Keratinocyte (primary cell): ENCODE data around the gene SOX1.

ENCODE experiments used
- CTCF ChIP-seq, 3 experiments: IDR thresholded peaks in 1 of 3; conservative IDR thresholded peaks in 1 of 3; optimal IDR thresholded peaks in 1 of 3; 2 replicates in 2 of 3; 3 replicates in 1 of 3; pipeline versions ENCODE3 to v1.5.1; 2011; ENCODE audit warnings: low read length in 3 of 3, mild to moderate bottlenecking in 3 of 3, moderate library complexity in 2 of 3, control low read depth in 1 of 3, inconsistent platforms in 1 of 3; ENCODE audit not compliant: insufficient read depth in 2 of 3; ENCODE audit errors: extremely low read depth in 1 of 3
- EZH2 ChIP-seq: IDR thresholded peaks from one replicate; pipeline ENCODE4 v1.6.1; 2012; ENCODE audit warnings: inconsistent platforms, mild to moderate bottlenecking, low read length, moderate library complexity

DNA sequence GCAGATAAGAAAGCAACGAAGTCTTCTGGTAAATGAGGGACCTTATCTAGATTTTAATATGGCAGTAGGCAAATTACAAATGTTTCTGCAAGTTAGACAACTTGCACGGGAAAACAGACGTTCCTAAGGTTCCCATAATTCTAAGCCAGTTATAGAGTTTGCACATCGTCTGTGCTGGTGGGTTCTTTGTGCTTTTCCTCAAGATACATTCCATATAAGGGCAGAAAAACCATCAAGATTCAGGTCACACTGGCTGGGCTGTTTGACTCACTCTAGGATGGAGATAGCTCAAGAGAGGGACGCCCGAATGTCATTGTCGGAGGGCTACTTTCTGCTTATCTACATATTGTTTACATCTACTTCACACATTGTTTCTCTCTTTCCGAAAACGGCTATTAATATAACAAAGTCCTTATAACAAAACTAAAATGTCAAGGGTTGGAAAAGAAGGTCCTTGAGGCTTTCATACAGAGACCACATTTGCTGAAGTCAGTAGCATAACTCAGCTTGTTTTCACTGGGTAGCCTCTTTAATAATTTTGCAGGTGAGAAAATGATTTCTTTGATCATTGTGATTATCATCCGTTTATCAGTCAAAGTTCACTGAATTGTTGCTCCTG lies 44.4 kb downstream of the SOX1 start:
- TF ChIP-seq CTCF (optimal IDR thresholded peaks at IDR 0.05 in 1 of 3, IDR thresholded peaks at IDR 0.05 in 1 of 3, conservative IDR thresholded peaks at IDR 0.05 in 1 of 3; ENCODE audit: extremely low read depth in 1 of 3, insufficient read depth in 2 of 3, low read length in 3 of 3) (no peak), EZH2 (no peak)
